Smooth muscle cell (in vitro differentiated cells): ENCODE measurements around the gene APOBEC3H. TPM values are rescaled to one million over a fixed set of nuclear protein-coding genes. Genes with fewer than 3 reads are reported as not detected.

Experiments used
- DNase-seq: peaks from one replicate; lab custom pipeline; 2025; ENCODE audit not compliant: unreplicated experiment; lab: John Stamatoyannopoulos, UW
- H2AFZ ChIP-seq: fragments of 200-600 bp; sonication (generic); 2 replicates; pipeline ENCODE4 v1.6.0; 2016; ENCODE audit warnings: antibody characterized with exemption, low read depth, mild to moderate bottlenecking
- H3F3A ChIP-seq: fragments of 200-600 bp; sonication (generic); 2 replicates; pipeline ENCODE4 v1.6.0; 2017; ENCODE audit warnings: antibody characterized with exemption, low read depth
- H3K27ac ChIP-seq: fragments of 200-600 bp; sonication (generic); 2 replicates; pipeline ENCODE4 v1.5.1; 2016; ENCODE audit warnings: low read depth, mild to moderate bottlenecking
- H3K27me3 ChIP-seq: fragments of 200-600 bp; sonication (generic); 2 replicates; pipeline ENCODE4 v1.6.1; 2016; ENCODE audit warnings: low read depth, mild to moderate bottlenecking
- H3K36me3 ChIP-seq: fragments of 200-600 bp; sonication (generic); 2 replicates; pipeline ENCODE4 v1.5.1; 2016; ENCODE audit warnings: low read depth
- H3K4me1 ChIP-seq: fragments of 200-600 bp; sonication (generic); 2 replicates; pipeline ENCODE4 v1.5.1; 2016; ENCODE audit warnings: low read depth
- H3K4me2 ChIP-seq: fragments of 200-600 bp; sonication (generic); 2 replicates; pipeline ENCODE4 v1.6.0; 2016; ENCODE audit warnings: mild to moderate bottlenecking
- H3K4me3 ChIP-seq: fragments of 200-600 bp; sonication (generic); 2 replicates; pipeline ENCODE4 v1.5.1; 2016; ENCODE audit warnings: mild to moderate bottlenecking
- H3K79me2 ChIP-seq: fragments of 200-600 bp; sonication (generic); 2 replicates; pipeline ENCODE4 v1.6.0; 2016; ENCODE audit warnings: low read depth, mild to moderate bottlenecking
- H3K9ac ChIP-seq: fragments of 200-600 bp; sonication (generic); 2 replicates; pipeline ENCODE4 v1.6.0; 2016; ENCODE audit warnings: low read depth
- H3K9me3 ChIP-seq: fragments of 200-600 bp; sonication (generic); replicated peaks from 2 replicates; pipeline ENCODE4 v1.5.1; 2016; ENCODE audit warnings: low read depth
- H4K20me1 ChIP-seq: fragments of 200-600 bp; sonication (generic); 2 replicates; pipeline ENCODE4 v1.6.0; 2016; ENCODE audit warnings: low read depth
- CTCF ChIP-seq: fragments of 200-600 bp; sonication (generic); IDR thresholded peaks from 2 replicates; pipeline ENCODE4 v1.5.1; 2017; ENCODE audit warnings: borderline replicate concordance, mild to moderate bottlenecking, antibody characterized with exemption; ENCODE audit not compliant: insufficient read depth, poor library complexity, severe bottlenecking
- WGBS: methylation state at CpG from one replicate; pipeline ENCODE4 v1.1.7; 2016; ENCODE audit warnings: low lambda C conversion rate; 5-methylcytosine and 5-hydroxymethylcytosine counted together
- polyA plus RNA-seq: library from polyadenylated mRNA; unstranded; fragments of >200 nt; fragmentation: Nextera tagmentation; extraction: Ambion mirVana; gene quantifications from 2 replicates; pipeline ENCODE4 v1.2.1, GENCODE V29; 2016
- total RNA-seq: library from RNA; depleted of rRNA; stranded (reverse); fragments of >200 nt; gene quantifications from 2 replicates; pipeline ENCODE4 v1.2.3, GENCODE V29; 2014

APOBEC3H gene
- total and polyA plus RNA-seq, 2 experiments from 2014 or later = 0.31 to 0.57 TPM

DNA sequence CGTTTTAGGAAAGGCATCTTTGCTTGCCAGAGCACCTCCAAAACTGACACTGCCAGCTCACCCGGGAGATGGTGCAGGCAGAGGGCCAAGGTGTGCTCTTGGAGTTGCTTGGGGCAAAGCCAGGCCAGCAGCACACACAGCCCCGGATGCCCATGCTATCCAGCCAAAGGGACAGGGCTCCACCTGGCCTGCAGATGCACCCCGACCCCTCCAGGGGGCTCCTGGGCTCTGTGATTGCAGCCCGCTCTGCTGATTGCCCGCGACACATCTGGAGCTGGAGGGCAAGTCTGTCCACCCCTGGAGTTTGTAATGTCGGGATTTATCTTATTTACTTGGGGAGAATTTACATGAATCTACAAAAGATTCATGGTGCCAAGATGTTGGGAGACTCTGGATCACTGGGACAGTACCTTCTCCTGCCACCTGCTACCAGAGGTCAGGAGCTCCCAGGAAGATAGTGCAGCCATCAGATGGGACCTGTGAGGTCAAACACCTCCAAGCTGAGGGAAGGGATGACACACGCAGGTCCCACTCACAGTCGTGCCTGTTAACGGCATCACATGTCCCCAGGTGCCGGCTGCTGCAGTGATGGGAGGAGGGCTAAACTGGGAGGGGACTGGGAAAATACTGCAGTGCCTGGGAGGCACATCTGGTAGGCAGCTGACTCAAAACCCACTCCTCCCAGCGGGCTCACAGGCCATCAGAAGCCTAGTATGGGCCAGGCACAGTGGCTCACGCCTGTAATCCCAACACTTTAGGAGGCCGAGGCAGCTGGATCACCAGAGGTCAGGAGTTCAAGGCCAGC, 38.2 kb downstream of the APOBEC3H start:
- H3K9me3 ChIP-seq = no peaks in the 10 kb centered on the region
- H3K27ac ChIP-seq = no peak overlapping the region
- H3F3A ChIP-seq = no peaks in the 10 kb centered on the region
- 41% methylated on average over 15 of the region's 15 CpGs for WGBS
- no peak overlapping the region for H3K4me3 ChIP-seq
- no peaks in the 10 kb centered on the region for H3K36me3 ChIP-seq
- no peak for DNase-seq
- H3K4me2 ChIP-seq = no peak overlapping the region
- H4K20me1 ChIP-seq = no peaks in the 10 kb centered on the region
- H3K79me2 ChIP-seq = no peaks in the 10 kb centered on the region
- no peak overlapping the region for H2AFZ ChIP-seq
- H3K9ac ChIP-seq = no peak overlapping the region
- H3K27me3 ChIP-seq = no peaks in the 10 kb centered on the region
- peak; percentile 58 for TF ChIP-seq CTCF
- peaks cover 14% of the 10 kb centered on the region for H3K4me1 ChIP-seq

DNA sequence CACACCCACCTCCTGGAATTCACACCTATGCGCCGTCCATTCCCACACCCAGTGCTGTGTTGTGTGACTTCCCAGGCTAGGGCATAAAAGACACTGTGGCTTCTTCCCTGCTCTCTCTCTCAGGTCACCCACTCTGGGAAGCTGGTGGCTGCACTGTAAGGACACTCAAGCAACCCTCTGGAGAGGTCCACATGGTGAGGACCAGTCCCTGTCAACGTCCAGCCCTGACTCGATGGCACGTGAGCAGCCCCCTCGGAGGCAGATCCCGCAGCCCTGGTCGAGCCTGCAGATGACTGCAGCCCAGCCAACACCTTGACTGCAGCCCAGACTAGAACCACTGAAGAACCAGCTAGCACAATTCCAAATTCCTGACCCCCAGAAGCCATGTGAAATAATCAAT, 39.3 kb downstream of the APOBEC3H start:
- Histone ChIP-seq H3K4me1 (peaks cover 4% of the 10 kb centered on the region), H2AFZ (no peak overlapping the region), H4K20me1 (no peaks in the 10 kb centered on the region), H3F3A (no peaks in the 10 kb centered on the region), H3K9me3 (no peaks in the 10 kb centered on the region), H3K36me3 (no peaks in the 10 kb centered on the region), H3K4me2 (no peak overlapping the region), H3K4me3 (no peak overlapping the region), H3K79me2 (no peaks in the 10 kb centered on the region), H3K9ac (no peak overlapping the region), H3K27ac (no peak overlapping the region), H3K27me3 (no peaks in the 10 kb centered on the region)
- DNase-seq = no peak
- 88% methylated on average over 8 of the region's 8 CpGs for WGBS
- no peak for TF ChIP-seq CTCF

GRCh38 chr22:39138357-39138997, 41.4 kb downstream of the APOBEC3H start:
- Histone ChIP-seq H3K4me3 (no peak overlapping the region), H3K36me3 (no peaks in the 10 kb centered on the region), H3K9ac (no peak overlapping the region), H2AFZ (no peak overlapping the region), H3K4me1 (no peaks in the 10 kb centered on the region), H3K27me3 (no peaks in the 10 kb centered on the region), H3K79me2 (no peaks in the 10 kb centered on the region), H3K9me3 (no peaks in the 10 kb centered on the region), H4K20me1 (no peaks in the 10 kb centered on the region), H3K27ac (no peak overlapping the region), H3K4me2 (no peak overlapping the region), H3F3A (no peaks in the 10 kb centered on the region)
- DNase-seq = no peak
- TF ChIP-seq CTCF = no peak
- 84% methylated on average over 14 of the region's 14 CpGs for WGBS
